Camera-type eye (tissue), 1 donor: Measurements from ENCODE around the gene ZFP69. TPM values are rescaled to one million over a fixed set of nuclear protein-coding genes. Genes with fewer than 3 reads are reported as not detected.

Experiments
- total RNA-seq: library from RNA; depleted of rRNA; stranded (reverse); fragments of >200 nt; gene quantifications from one replicate; pipeline ENCODE4 v1.2.3, GENCODE V29; 2014

Gene ZFP69
- 5.4 TPM for total RNA-seq

GRCh38 chr1:40476924-40477677 lies at the start of gene ZFP69:
ZFP69 (plus strand) TSS chr1:40477290; CDS start chr1:40479362, 2,072 bp downstream.

GRCh38 chr1:40449684-40450494 lies 27.2 kb upstream of the ZFP69 start, which contains the start of gene ZFP69B:
ZFP69B (plus strand) TSS chr1:40450476; CDS start chr1:40450962, 486 bp downstream.

GRCh38 chr1:40508375-40509341 lies 31.6 kb downstream of the ZFP69 start, which contains the start of gene EXO5:
EXO5 (plus strand) TSS chr1:40508767; CDS start chr1:40514545, 5,778 bp downstream.

GRCh38 chr1:40531381-40532061 lies 54.4 kb downstream of the ZFP69 start, which contains the start of gene ZNF684:
ZNF684 (plus strand) TSS chr1:40531637; CDS start chr1:40533167, 1,530 bp downstream.

Other genes starting within 250 kb of the ZFP69 start
- gene TMCO2, start 229.4 kb upstream of the ZFP69 start, total RNA-seq = not detected
- gene ZMPSTE24, start 219.1 kb upstream of the ZFP69 start, total RNA-seq = 57.5 TPM
- gene COL9A2, start 160.0 kb upstream of the ZFP69 start, total RNA-seq = 66.9 TPM
- gene SMAP2, start 103.6 kb upstream of the ZFP69 start, total RNA-seq = 25.1 TPM
- 10.4 TPM for gene ZFP69B, start 26.8 kb upstream of the ZFP69 start, total RNA-seq
- 15.8 TPM for gene EXO5, start 31.5 kb downstream of the ZFP69 start, total RNA-seq
- gene ZNF684, start 54.3 kb downstream of the ZFP69 start, total RNA-seq = 7.7 TPM
- 28.6 TPM for gene RIMS3, start 188.4 kb downstream of the ZFP69 start, total RNA-seq
- 58.9 TPM for gene NFYC, start 214.4 kb downstream of the ZFP69 start, total RNA-seq